Measurements from ENCODE around the gene MYL7.

The MYL7 gene

DNA sequence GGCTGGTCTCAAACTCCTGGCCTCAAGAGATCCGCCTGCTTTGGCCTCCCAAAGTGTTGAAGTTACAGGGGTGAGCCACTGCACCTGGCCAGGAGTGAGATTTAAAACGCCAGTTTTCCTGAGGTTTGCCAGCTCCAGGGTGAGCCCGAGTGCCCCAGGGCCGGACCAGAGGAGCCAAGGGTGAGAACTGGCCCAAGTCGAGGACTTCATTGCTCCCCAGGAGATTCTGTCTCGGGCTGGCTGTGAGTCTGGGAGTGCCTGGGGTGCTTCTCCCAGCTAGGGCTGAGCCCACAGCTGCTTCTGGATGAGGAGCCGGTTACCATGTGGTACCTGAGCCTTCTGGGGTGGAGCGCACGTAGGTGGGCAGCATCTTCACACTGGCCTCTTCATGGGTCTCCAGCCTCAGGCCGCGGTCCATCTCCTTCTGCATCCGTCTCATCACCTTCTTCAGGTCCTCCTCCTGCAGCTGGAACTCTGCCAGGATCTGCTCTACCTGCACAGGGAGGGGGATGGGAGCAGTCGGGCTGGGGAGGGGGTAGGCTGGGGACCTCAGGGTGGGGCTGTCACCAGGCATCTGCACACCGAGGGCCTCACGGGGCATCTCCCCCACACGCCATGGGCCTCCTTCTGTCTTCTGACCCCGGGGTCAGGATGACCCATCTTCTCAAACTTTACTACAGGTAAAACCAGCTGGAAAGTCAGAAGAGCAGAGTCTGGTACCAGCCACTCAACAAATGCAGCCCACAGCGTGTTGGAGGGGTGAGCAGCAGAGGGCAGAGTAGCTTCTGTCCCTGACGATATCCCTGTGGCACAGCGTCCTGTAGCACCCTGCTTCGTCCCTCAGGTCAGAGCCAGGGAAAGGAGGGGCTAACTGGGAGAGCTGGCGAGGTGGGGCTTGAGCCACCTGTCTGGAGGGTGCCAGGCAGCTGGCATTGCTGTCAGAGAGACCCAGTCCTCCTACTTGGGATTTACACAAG, 12.1 kb upstream of the MYL7 start:
- Histone ChIP-seq H3K27ac (no peak overlapping the region), H3K27me3 (replicated peaks) (no peaks in the 10 kb centered on the region), H3K36me3 (replicated peaks) (no peaks in the 10 kb centered on the region), H3K4me3 (ENCODE audit: low read depth, low read length) (no peak overlapping the region)
- in situ Hi-C loops (cut with HindIII; ENCODE audit: low pct_ligation_motif_present, low sequenced_read_pairs): no loop called here
- DNase-seq: no peak
- TF ChIP-seq, protein P1, sequence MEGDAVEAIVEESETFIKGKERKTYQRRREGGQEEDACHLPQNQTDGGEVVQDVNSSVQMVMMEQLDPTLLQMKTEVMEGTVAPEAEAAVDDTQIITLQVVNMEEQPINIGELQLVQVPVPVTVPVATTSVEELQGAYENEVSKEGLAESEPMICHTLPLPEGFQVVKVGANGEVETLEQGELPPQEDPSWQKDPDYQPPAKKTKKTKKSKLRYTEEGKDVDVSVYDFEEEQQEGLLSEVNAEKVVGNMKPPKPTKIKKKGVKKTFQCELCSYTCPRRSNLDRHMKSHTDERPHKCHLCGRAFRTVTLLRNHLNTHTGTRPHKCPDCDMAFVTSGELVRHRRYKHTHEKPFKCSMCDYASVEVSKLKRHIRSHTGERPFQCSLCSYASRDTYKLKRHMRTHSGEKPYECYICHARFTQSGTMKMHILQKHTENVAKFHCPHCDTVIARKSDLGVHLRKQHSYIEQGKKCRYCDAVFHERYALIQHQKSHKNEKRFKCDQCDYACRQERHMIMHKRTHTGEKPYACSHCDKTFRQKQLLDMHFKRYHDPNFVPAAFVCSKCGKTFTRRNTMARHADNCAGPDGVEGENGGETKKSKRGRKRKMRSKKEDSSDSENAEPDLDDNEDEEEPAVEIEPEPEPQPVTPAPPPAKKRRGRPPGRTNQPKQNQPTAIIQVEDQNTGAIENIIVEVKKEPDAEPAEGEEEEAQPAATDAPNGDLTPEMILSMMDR (IDR thresholded peaks at IDR 0.05; ENCODE audit: low read depth, low read length, missing control alignments): peak; percentile 5

DNA sequence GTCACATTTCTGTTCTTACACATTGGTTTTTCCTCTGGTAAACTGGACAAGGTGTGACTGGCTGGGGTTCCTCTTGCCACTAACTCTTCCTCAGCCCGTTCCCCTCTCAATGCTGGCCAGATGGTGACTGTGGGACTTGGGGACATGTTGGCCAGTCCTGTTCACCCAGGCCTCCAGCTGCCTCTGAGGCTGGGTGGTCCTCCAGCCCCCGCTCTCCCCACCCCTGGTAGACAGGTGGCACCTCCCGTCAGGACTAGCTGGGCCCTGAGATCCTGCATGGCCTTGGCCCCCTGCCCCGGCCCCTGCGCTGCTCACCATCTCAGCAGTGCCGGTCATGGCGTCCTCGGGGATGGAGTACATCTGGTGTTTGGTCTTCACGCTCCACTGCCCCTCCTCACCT, 10.8 kb upstream of the MYL7 start:
- no peak for DNase-seq
- Histone ChIP-seq H3K36me3 (replicated peaks) (no peaks in the 10 kb centered on the region), H3K27ac (no peak overlapping the region), H3K27me3 (replicated peaks) (no peaks in the 10 kb centered on the region), H3K4me3 (ENCODE audit: low read depth, low read length) (no peak overlapping the region)
- in situ Hi-C loops (cut with HindIII; ENCODE audit: low pct_ligation_motif_present, low sequenced_read_pairs): no loop called here
- TF ChIP-seq, protein P1 (IDR thresholded peaks at IDR 0.05; ENCODE audit: low read depth, low read length, missing control alignments): no peak

DNA sequence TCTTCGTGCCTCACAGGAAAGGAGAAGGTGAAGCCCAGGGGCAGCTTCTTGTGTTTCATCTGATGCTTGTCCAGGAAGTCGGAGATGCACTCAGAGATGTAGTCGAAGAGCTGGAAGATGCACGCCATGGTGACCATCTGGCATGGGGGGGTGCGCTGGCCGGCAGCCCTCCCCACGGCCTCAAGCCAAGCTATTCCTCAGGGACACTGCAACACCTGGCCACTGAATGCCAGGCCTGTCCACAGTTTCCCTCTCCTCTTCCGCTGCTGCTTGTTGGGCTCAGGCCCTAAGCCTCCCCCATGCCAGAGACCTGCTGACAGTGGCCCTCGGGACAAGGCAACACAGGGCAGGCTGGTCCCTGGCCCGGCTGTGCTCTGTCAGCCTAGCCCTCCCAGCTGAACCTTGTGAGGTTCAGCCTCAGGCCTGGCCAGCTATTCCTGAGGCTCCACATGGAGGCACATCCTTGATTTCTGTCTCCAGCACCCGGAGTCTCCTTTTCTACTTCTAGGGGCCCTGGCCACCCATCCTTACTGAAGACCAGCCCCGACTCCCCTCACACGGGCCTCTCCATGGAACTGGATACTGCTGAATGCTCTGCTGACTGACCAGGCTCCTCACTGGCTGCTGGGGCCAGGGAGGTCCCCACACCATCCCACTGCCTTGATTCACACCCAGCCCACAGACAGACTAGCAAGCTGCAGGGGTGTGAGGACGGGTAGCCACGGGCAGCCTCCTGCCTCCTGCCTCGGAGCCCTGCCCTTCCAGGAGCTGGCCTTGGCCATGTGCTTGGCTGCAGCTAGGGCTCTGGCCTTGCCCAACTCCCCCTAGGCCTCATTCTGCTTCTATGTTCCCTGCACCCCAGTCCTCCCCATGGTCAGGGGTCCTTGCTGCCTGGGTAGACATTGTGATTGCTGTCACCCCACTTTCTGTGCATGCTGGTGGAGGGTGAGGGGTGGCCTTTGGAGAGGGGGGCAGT, 10.1 kb upstream of the MYL7 start:
- Histone ChIP-seq H3K36me3 (replicated peaks) (no peaks in the 10 kb centered on the region), H3K27me3 (replicated peaks) (no peaks in the 10 kb centered on the region), H3K27ac (no peak overlapping the region), H3K4me3 (ENCODE audit: low read depth, low read length) (no peak overlapping the region)
- in situ Hi-C loops (cut with HindIII; ENCODE audit: low pct_ligation_motif_present, low sequenced_read_pairs): no loop called here
- TF ChIP-seq, protein P1 (IDR thresholded peaks at IDR 0.05; ENCODE audit: low read depth, low read length, missing control alignments): no peak
- no peak for DNase-seq

DNA sequence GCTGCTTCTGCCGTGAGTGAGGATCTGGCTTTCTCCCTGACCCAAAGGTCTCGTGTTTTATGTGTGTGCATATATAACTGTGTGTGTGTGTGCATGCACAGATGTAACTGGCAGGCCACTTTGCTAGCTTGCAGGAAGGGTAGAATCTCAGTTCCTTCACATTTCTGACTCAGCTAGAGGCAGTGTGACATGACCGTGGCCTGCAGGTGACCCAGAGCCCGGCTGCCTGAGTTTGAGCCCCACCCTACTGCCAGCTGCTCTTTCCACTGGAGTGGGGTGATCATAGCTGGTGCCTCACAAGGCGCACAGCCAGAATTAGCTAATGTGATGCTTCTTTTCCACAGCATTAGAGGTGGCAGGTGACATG, 9.3 kb upstream of the MYL7 start:
- TF ChIP-seq, protein P1 (IDR thresholded peaks at IDR 0.05; ENCODE audit: low read depth, low read length, missing control alignments): no peak
- no peaks in the 10 kb centered on the region for H3K36me3 ChIP-seq (replicated peaks)
- H3K27me3 ChIP-seq (replicated peaks): no peaks in the 10 kb centered on the region
- in situ Hi-C loops (cut with HindIII; ENCODE audit: low pct_ligation_motif_present, low sequenced_read_pairs): no loop called here
- DNase-seq: no peak
- no peak overlapping the region for H3K4me3 ChIP-seq (ENCODE audit: low read depth, low read length)
- no peak overlapping the region for H3K27ac ChIP-seq

DNA sequence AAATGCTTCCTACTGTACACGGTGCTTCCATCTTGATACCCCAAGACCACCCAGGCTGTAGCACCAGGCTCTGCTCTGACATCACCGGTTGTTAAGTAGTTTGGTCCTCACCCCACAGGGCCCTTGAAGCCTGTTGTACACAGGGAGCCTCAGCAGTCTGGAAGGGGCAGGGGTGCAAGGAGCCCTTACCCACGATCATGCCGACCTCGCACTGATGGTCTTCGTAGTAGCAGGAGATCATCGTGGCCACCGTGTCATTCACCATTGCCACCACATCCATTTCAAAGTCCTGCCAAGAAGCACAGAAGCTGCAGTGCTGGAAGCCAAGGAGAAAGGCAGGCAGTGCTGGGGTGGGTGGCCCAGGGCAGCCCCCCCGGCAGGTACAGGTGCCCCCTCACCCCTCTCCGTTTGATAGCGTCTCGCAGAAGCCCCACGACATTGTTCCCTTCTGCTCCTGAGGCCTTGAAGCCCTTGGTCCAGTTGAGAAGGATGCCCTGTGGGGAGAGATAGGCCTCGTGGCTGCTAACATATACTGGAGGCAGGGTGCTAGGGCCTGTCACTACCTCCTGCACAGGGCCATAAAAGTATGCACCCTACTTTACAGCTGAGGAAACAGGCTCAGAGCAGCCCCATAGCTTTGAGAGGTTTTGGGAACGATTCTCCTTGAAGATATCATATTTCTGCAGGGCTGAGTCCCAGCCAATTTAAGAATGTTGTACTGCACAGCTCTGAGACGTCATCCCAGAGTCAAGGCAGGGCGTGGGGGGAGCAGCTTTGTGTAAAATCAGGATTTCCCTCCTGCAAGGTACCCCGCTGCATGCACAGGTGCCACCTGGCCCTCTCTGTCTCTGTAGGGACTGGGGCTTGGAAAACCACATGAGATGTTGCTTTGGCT, 8.7 kb upstream of the MYL7 start:
- DNase-seq: no peak
- H3K36me3 ChIP-seq (replicated peaks): no peaks in the 10 kb centered on the region
- in situ Hi-C loops (cut with HindIII; ENCODE audit: low pct_ligation_motif_present, low sequenced_read_pairs): no loop called here
- TF ChIP-seq, protein P1 (IDR thresholded peaks at IDR 0.05; ENCODE audit: low read depth, low read length, missing control alignments): no peak
- H3K27ac ChIP-seq: no peak overlapping the region
- no peak overlapping the region for H3K4me3 ChIP-seq (ENCODE audit: low read depth, low read length)
- no peaks in the 10 kb centered on the region for H3K27me3 ChIP-seq (replicated peaks)

All from brain microvascular endothelial cell (primary cell).